Keratinocyte (primary cell): ENCODE results near the gene RNASE7. TPM values are rescaled to one million over a fixed set of nuclear protein-coding genes. Genes with fewer than 3 reads are reported as not detected.

ENCODE experiments used
- DNase-seq: peaks from one replicate; pipeline ENCODE4 v3.0.0-alpha.2; 2011; ENCODE audit warnings: low read depth, missing footprints, low spot score
- FAIRE-seq: peaks from 2 replicates; lab custom pipeline; 2011; peaks lifted over from hg19 to GRCh38; lab: Jason Lieb, UNC
- H2AFZ ChIP-seq: 2 replicates; pipeline ENCODE4 v1.6.0; 2012; ENCODE audit warnings: low read length, control low read depth, inconsistent platforms; ENCODE audit not compliant: control insufficient read depth
- H3K27ac ChIP-seq: 2 replicates; pipeline ENCODE4 v1.5.1; 2011; ENCODE audit warnings: low read length; ENCODE audit not compliant: control insufficient read depth, insufficient read depth
- H3K27me3 ChIP-seq: 3 replicates; pipeline ENCODE4 v1.6.0; 2011; ENCODE audit warnings: low read length; ENCODE audit not compliant: control insufficient read depth, insufficient read depth; ENCODE audit errors: extremely low read depth
- H3K36me3 ChIP-seq, 2 experiments: 2 replicates in 1 of 2; 3 replicates in 1 of 2; pipeline ENCODE4 v1.5.1; 2011; ENCODE audit warnings: low read length in 2 of 2, mild to moderate bottlenecking in 1 of 2; ENCODE audit not compliant: control insufficient read depth in 2 of 2, insufficient read depth in 2 of 2; ENCODE audit errors: extremely low read depth in 1 of 2
- H3K4me1 ChIP-seq: 3 replicates; pipeline ENCODE4 v1.5.1; 2011; ENCODE audit warnings: low read length; ENCODE audit not compliant: control insufficient read depth, insufficient read depth; ENCODE audit errors: extremely low read depth
- H3K4me2 ChIP-seq: 3 replicates; pipeline ENCODE4 v1.6.0; 2011; ENCODE audit warnings: low read depth, low read length; ENCODE audit not compliant: control insufficient read depth, insufficient read depth; ENCODE audit errors: extremely low read depth
- H3K4me3 ChIP-seq, 3 experiments: fragments of 200-600 bp in 1 of 3; sonication (generic) in 1 of 3; 2 replicates in 2 of 3; 3 replicates in 1 of 3; pipeline ENCODE4 v1.5.1; 2011 to 2016; ENCODE audit warnings: low read length in 3 of 3, mild to moderate bottlenecking in 3 of 3, control low read depth in 2 of 3, inconsistent platforms in 1 of 3, low read depth in 1 of 3, mixed read lengths in 1 of 3, mixed run types in 1 of 3, moderate library complexity in 1 of 3; ENCODE audit not compliant: control insufficient read depth in 2 of 3, insufficient read depth in 2 of 3; ENCODE audit errors: extremely low read depth in 1 of 3
- H3K79me2 ChIP-seq: 2 replicates; pipeline ENCODE4 v1.6.0; 2012; ENCODE audit warnings: low read length; ENCODE audit not compliant: control insufficient read depth, insufficient read depth
- H3K9ac ChIP-seq: 3 replicates; pipeline ENCODE4 v1.6.0; 2011; ENCODE audit warnings: low read length; ENCODE audit not compliant: control insufficient read depth, insufficient read depth; ENCODE audit errors: extremely low read depth
- H3K9me1 ChIP-seq: 3 replicates; pipeline ENCODE4 v1.6.0; 2011; ENCODE audit warnings: low read length; ENCODE audit not compliant: control insufficient read depth, insufficient read depth; ENCODE audit errors: extremely low read depth
- H3K9me3 ChIP-seq: 2 replicates; pipeline ENCODE4 v1.5.1; 2012; ENCODE audit warnings: low read depth, low read length; ENCODE audit not compliant: control insufficient read depth
- H4K20me1 ChIP-seq: 3 replicates; pipeline ENCODE4 v1.6.0; 2011; ENCODE audit warnings: low read length; ENCODE audit not compliant: control insufficient read depth, insufficient read depth; ENCODE audit errors: extremely low read depth
- CTCF ChIP-seq, 3 experiments: IDR thresholded peaks in 1 of 3; conservative IDR thresholded peaks in 1 of 3; optimal IDR thresholded peaks in 1 of 3; 2 replicates in 2 of 3; 3 replicates in 1 of 3; pipeline versions ENCODE3 to v1.5.1; 2011; ENCODE audit warnings: low read length in 3 of 3, mild to moderate bottlenecking in 3 of 3, moderate library complexity in 2 of 3, control low read depth in 1 of 3, inconsistent platforms in 1 of 3; ENCODE audit not compliant: insufficient read depth in 2 of 3; ENCODE audit errors: extremely low read depth in 1 of 3
- EZH2 ChIP-seq: IDR thresholded peaks from one replicate; pipeline ENCODE4 v1.6.1; 2012; ENCODE audit warnings: inconsistent platforms, mild to moderate bottlenecking, low read length, moderate library complexity
- dilution Hi-C: fragments of 300-500 bp; cut with MboI; formaldehyde crosslinking; loops from one replicate; pipeline ENCODE4 v1.7.0; 2020; ENCODE audit warnings: low sequenced_read_pairs; ENCODE audit not compliant: extremely low pct_ligation_motif_present
- polyA plus RNA-seq, 5 experiments: library from polyadenylated mRNA; depleted of rRNA in 3 of 5; stranded (reverse) in 3 of 5; stranded (forward) in 1 of 5; unstranded in 1 of 5; fragments of >200 nt; gene quantifications; 1 replicate in 1 of 5; 2 replicates in 3 of 5; 3 replicates in 1 of 5; pipeline versions ENCODE4 v1.2.1 to v1.2.3, GENCODE V29; 2011 to 2012; ENCODE audit warnings: missing spikeins in 2 of 5, low read depth in 1 of 5, low replicate concordance in 1 of 5

The RNASE7 gene
- polyA plus RNA-seq, 1 donor (not counting 4 experiments of a cell fraction or from before 2014, with no cell fraction given) = 17.4 TPM

- H3K9ac ChIP-seq = no peak overlapping the region
- FAIRE-seq = no peak
- TF ChIP-seq EZH2 (no peak), CTCF (optimal IDR thresholded peaks at IDR 0.05 in 1 of 3, IDR thresholded peaks at IDR 0.05 in 1 of 3, conservative IDR thresholded peaks at IDR 0.05 in 1 of 3; ENCODE audit: extremely low read depth in 1 of 3, insufficient read depth in 2 of 3, low read length in 3 of 3) (peak; percentile 48 to 59 (median 50))
- no peaks in the 10 kb centered on the region for H3K9me3 ChIP-seq
- peaks cover 4% of the 10 kb centered on the region for H3K4me1 ChIP-seq
- H3K27ac ChIP-seq = no peak overlapping the region
- no peak for DNase-seq
- dilution Hi-C loops = no loop called here
- peaks cover 4% of the 10 kb centered on the region for H4K20me1 ChIP-seq
- no peaks in the 10 kb centered on the region for H3K27me3 ChIP-seq
- no peaks in the 10 kb centered on the region for H3K9me1 ChIP-seq
- H3K79me2 ChIP-seq = peaks cover 9% of the 10 kb centered on the region
- peaks cover 18 to 23% of the 10 kb centered on the region in 2 experiments for H3K36me3 ChIP-seq
- no peak overlapping the region for H3K4me2 ChIP-seq
- no peak overlapping the region for H2AFZ ChIP-seq
- H3K4me3 ChIP-seq = no peak overlapping the region
These were observed 48.2 kb downstream of the RNASE7 start for GRCh38 chr14:21090194-21090939.

- dilution Hi-C loops = no loop called here
- Histone ChIP-seq H3K4me3 (no peak overlapping the region), H3K79me2 (peaks cover 11% of the 10 kb centered on the region), H3K27ac (no peak overlapping the region), H3K9me3 (no peaks in the 10 kb centered on the region), H2AFZ (no peak overlapping the region), H3K36me3 (peaks cover 18 to 23% of the 10 kb centered on the region in 2 experiments), H3K4me2 (no peak overlapping the region), H3K9ac (no peak overlapping the region), H3K27me3 (no peaks in the 10 kb centered on the region), H3K9me1 (no peaks in the 10 kb centered on the region), H3K4me1 (peaks cover 2% of the 10 kb centered on the region), H4K20me1 (peaks cover 4% of the 10 kb centered on the region)
- no peak for DNase-seq
- TF ChIP-seq CTCF (optimal IDR thresholded peaks at IDR 0.05 in 1 of 3, IDR thresholded peaks at IDR 0.05 in 1 of 3, conservative IDR thresholded peaks at IDR 0.05 in 1 of 3; ENCODE audit: extremely low read depth in 1 of 3, insufficient read depth in 2 of 3, low read length in 3 of 3) (no peak), EZH2 (no peak)
- FAIRE-seq = no peak
These were observed 48.9 kb downstream of the RNASE7 start for GRCh38 chr14:21090940-21091663.
